GM10266 (cell line): ENCODE data around the gene POMGNT1.

ENCODE experiments used
- DNase-seq: peaks from one replicate; pipeline ENCODE4 v3.0.0; 2012; ENCODE audit errors: extremely low spot score
- TF ChIP-seq, protein P1 (sequence below): IDR thresholded peaks from 2 replicates; pipeline ENCODE4 v1.5.1; 2012; ENCODE audit warnings: mild to moderate bottlenecking, low read depth; ENCODE audit not compliant: control insufficient read depth, insufficient read depth; ENCODE audit errors: missing control alignments

Gene POMGNT1

DNA sequence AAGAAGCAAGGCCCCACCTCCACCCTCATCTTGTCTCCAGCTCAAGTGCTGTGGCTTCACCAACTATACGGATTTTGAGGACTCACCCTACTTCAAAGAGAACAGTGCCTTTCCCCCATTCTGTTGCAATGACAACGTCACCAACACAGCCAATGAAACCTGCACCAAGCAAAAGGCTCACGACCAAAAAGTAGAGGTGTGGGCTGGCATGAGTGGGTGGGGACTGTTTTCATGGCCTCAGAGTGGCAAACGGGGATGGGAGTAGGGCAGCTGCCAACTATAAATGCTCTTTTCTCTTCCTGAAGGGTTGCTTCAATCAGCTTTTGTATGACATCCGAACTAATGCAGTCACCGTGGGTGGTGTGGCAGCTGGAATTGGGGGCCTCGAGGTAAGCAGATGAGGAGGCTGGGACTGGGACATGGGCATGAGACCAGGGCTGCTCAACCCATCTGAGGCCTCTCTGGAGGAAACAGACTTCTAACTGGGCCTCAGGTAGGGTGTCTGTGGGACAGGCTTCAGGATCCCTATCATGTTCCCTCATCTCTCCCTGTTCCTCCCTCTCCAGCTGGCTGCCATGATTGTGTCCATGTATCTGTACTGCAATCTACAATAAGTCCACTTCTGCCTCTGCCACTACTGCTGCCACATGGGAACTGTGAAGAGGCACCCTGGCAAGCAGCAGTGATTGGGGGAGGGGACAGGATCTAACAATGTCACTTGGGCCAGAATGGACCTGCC, 13.1 kb downstream of the POMGNT1 start:
- TF ChIP-seq, protein P1, sequence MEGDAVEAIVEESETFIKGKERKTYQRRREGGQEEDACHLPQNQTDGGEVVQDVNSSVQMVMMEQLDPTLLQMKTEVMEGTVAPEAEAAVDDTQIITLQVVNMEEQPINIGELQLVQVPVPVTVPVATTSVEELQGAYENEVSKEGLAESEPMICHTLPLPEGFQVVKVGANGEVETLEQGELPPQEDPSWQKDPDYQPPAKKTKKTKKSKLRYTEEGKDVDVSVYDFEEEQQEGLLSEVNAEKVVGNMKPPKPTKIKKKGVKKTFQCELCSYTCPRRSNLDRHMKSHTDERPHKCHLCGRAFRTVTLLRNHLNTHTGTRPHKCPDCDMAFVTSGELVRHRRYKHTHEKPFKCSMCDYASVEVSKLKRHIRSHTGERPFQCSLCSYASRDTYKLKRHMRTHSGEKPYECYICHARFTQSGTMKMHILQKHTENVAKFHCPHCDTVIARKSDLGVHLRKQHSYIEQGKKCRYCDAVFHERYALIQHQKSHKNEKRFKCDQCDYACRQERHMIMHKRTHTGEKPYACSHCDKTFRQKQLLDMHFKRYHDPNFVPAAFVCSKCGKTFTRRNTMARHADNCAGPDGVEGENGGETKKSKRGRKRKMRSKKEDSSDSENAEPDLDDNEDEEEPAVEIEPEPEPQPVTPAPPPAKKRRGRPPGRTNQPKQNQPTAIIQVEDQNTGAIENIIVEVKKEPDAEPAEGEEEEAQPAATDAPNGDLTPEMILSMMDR, result no peak
- DNase-seq, result no peak

DNA sequence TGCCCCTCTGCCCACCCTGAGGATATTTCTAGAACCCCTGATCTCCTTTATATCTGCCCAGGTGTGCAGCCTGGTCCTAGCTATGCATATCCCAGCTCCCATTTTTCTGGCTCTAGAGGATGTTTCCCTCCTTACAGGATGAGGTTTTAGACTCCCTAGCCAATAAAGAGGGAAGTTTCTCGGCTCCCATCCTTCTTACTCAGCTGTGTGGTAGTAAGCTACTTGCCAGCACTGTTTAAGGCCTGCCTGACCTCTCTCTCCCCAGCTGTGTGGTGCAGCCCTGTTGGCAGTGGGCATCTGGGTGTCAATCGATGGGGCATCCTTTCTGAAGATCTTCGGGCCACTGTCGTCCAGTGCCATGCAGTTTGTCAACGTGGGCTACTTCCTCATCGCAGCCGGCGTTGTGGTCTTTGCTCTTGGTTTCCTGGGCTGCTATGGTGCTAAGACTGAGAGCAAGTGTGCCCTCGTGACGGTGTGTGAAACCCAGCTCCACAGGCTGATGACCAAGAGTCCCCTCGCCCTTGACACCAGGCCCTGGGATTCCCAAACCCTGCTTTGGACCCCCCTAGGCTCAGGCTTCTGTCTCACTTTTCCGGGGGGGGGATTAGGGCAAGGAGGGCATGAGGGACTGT, 14.2 kb downstream of the POMGNT1 start:
- DNase-seq, result peak; percentile 48
- TF ChIP-seq, protein P1, result no peak

DNA sequence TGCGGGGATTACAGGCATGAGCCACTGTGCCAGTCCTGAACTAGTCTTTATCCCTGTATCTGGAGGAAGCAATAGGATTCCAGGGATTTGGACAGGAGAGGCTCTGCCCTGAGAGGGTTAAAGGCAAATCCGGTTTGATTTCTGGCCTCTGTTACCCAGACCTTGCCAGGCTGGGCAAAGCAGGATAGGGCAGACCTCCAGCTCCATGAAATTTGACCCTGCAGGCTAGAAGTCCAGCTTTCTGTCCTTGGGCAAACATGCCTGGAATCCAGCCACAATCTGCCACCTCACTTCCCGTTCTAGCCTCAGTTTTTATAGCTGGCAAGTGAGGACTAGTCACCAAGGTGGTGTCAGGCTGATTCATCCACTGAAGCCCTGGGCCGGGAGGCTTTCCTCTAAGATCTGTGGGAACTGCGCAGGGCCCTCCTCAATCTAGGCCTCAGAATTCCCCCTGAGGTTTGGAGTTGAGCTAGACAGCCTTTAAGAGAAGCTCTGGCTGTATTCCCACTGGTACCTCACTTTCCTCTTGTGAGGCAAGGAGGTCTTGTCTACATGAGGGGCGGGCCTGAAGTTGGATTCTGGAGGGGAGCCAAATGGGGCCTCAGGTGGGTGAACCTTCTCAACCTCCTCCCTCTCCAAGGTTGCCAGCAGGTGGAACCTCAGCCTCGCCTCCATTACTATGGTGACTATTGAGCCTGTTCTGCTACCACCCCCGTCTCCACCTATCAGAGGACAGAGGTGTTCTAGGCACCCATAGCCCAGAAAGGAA, 15.0 kb downstream of the POMGNT1 start:
- DNase-seq, result no peak
- TF ChIP-seq, protein P1, result no peak

DNA sequence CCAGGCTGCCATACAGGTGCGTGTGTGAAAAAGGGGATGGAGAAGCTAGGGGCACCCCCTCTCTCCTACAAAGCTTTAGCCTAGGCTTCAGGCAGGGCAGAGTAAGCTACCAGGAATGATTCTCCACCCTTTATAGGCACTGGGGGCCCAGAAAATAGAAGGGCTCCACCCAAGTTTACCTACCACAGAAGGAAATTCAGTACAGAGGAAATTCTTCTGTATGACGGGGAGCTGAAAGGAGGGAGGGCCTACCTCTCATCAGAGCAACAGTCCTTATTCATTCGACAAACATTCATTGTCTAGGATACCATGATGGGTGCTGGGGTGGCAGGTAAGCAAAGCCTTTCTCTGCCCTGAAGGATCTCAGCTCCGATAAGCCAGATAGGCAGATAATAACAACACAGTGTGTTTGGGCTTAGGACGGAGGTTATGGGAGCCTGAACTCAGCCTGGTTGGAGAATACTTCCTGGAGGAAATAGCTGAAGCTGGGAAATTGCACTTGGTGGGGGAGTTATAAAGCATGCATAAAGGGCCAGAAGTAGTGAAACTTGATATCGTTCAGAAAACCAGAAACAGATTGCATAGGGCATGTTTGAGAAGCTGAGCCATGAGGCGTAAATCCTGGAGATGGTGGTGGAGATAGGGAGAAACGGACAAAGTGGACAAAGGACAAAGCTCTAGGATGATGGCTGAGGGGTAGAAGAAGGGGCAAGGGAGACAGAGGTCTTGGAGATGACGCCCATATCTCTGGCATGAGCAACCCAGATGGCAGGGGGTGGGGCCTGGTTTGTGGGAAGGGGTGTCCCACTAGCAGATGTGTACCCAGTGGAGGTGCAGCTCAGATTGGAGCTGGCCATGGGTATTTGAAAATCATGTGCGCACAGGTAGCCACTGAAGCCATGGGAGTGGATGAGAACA, 16.6 kb downstream of the POMGNT1 start:
- DNase-seq, result no peak
- TF ChIP-seq, protein P1, result no peak

DNA sequence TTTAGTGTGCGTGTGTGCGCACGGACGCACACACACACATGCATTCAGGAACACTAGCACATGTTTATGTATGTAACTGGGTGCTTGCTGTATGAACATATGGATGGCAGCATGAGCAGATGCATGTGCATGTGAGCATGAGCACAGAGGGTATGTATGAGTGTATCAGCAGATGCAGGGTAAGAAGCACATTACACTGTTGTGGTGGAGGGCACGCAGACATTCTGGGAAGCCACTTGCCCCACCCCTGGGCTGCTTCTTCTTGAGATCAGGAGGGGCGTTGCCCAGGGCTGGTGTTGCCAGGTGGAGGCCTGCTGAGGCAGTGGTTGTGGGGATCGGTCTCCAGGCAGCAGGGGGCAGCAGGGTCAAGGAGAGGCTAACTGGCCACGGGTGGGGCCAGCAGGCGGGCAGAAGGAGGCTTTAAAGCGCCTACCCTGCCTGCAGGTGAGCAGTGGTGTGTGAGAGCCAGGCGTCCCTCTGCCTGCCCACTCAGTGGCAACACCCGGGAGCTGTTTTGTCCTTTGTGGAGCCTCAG, 18.1 kb downstream of the POMGNT1 start:
- TF ChIP-seq, protein P1, result peak; percentile 55
- no peak for DNase-seq
